Ramos (cell line): ENCODE results near the gene ZSCAN22.
"Not testable (repeated sequence)": the region's sequence is repeated elsewhere in the genome, so short reads cannot be mapped to it uniquely, and the experiment has no call there.

ENCODE experiments used
- in situ Hi-C: fragments of 300-500 bp; cut with MboI; formaldehyde crosslinking; loops from one replicate; pipeline ENCODE4 v1.14.3; 2022; ENCODE audit warnings: low sequenced_read_pairs; ENCODE audit not compliant: unreplicated experiment

ZSCAN22 gene

DNA sequence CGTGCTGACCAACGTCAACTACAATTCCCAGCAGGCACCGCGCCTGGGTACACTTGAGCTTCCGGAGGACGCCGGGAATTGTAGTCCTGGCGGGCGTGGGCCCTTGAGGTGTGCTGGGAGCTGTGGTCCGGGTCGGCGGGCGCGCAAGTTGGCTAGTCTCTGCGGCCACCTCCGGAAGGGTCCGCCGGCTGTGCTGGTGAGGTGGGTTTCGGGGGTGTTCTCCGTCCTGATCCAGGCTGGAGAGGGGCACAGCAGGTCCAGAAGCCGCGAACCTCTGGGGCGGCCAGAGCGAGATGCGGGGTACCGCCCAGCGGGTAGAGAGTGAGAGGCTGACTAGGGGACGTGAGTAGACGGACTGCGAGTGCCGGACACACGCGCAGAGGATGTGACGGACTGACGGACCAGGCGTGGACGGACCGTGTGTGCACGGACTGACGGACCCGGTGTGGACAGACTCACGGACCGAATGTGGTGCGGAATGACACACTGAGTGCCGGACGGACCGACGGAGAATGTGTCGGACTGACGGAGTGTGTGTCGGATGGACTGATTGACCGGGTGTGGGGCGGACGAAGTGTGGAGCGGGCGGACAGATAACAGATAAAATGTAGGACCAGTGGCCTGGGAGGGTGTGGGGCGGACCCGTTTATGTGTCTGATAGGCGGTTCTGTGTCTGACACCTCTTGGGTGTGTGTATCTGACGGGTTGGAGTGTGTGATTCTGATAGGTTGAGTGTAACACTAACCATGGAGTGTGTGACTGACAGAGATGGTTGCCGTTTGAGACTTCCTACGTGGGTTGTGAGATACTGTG is at the start of gene ZSCAN22:
Gene ZSCAN22 (plus strand): TSS at position 81 of the 813 bp plus-strand sequence. CDS start 7,809 bp downstream, outside the sequence.
- in situ Hi-C loops = no loop called here

DNA sequence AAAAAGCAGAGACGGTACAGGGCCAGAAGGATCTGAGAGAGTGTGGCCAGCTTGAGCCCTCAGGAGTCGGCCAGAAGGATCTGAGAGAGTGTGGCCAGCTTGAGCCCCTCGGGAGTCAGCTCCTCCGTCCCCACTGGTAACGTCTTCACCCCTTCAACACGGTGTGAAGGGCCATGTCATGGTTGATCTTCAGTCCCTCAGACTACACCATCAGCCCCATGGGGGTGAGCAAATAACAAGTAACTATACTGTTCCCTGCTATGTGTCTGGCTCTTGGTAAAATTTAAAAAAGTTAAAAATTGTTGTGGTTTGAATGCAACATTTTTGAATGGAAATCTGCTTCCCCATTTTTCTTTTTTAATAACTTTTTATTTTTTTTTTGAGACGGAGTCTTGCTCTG is 49.6 kb upstream of the ZSCAN22 start:
- in situ Hi-C loops = no loop called here

DNA sequence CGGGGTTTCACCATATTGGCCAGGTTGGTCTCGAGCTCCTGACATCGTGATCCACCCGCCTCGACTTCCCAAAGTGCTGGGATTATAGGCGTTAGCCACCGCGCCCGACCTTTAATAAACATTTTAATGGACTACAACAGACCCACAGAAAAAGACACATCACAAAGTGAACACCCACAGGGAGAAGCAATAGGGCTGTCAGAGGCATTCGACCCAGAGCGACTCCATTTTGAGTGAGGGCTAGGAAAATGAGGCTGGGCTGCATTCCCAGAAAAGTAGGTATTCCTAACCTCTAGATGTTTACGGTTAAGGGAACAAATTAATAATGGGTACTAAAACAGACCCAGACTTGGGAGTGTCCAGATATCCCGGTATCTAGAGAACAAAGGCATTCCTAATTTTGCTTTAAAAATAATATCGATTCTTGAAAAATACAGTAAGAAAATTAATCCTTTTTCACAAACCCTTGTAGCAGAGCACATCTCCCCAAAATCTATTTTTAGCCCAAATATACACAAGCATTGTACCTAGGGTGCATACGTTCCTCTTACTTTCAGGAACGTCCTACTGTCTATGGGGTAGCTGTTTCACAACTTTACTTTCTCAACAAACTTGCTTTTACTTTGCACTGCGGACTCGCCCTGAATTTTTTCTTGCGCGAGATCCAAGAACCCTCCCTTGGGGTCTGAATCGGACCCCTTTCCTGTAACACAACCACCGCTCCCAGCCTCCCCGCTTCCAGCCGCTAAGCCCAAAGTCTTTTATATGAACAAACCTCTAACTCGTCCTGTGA is 48.9 kb upstream of the ZSCAN22 start:
- in situ Hi-C loops = no loop called here

DNA sequence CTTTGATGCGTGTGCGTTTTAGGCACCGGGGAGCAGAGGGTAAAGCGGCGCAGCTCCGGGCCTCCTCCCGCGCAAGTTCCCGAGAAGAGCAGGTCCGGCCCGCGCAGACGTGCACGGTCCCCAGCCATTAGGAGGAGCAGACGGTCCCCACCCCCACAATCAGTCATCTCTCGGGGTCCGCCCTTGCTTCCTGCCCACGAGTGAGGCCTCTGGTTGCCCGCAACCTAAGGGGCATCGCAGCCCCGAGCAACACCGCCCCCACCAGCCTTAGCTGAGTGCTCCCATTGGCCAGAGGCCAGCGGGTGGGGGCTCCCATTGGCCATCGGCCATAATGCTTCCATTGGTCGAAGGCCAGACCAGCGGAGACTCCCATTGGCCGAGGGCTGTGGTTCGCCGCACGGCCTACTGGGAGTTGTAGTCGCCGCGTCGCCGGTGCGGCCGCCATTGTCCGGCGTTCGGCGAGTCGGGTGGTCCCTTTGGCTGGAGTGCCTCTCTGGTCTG is 48.2 kb upstream of the ZSCAN22 start, which contains the start of gene ZNF8:
Gene ZNF8 (plus strand): TSS at position 415 of the 501 bp plus-strand sequence. CDS start 127 bp downstream, outside the sequence.
- in situ Hi-C loops = no loop called here

DNA sequence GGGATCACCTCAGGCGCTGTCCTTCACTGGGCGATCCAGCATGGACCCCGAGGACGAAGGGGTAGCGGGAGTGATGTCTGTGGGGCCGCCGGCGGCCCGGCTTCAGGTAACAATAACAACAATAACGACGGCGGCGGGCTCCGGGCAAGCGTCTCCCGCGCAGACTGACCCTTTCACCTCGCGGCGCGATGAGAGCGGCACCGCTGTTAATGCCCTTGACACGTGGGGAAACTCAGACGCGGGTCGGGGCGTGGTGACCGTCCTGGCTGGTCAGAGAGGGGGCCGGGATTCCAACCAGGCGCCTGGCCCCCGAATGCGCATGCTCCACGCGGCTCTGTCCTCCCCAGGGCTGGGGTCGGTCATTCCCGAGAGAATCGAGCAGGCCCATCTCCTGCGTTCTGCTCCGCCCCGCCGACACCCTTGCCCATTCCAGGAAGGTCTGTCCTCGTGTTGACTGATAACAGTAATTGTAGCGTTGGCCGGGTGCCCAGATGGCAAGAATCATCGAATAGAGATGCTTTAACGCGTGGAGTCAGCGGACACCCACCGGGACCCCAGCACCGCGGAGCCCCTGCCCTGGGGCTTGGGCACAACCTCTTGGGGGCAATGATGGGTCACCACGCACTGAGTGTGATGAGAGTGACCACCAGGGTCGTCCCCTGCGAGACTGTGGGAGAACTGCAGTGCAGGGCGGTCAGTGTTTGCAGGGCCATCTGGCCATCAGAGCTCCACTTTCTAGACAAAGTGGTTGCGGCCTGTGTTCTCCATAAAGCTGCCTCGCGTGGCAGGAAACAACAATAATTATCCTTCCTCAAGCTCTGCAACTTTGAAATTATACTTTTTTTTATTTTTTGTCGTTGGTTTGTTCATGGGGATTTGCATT is 47.5 kb upstream of the ZSCAN22 start:
- in situ Hi-C loops = no loop called here

DNA sequence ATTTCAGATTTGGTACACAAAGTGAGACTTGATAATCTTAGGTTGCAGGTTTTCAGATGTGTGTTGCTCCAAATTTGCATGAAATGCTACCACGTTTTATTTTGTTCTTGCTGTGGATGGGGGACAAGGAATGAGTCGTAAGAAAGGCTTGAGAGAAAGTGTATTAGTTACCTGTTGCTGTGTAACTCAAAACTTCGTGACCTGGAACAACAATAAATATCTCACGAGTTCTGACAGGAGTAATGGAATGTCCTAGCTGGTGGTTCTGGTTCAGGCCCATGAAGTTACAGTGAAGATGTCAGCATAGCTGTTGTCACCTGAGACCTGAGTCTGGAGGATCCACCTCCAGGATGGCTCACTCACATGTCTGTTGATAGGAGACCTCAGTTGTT is 46.9 kb upstream of the ZSCAN22 start:
- in situ Hi-C loops = no loop called here

DNA sequence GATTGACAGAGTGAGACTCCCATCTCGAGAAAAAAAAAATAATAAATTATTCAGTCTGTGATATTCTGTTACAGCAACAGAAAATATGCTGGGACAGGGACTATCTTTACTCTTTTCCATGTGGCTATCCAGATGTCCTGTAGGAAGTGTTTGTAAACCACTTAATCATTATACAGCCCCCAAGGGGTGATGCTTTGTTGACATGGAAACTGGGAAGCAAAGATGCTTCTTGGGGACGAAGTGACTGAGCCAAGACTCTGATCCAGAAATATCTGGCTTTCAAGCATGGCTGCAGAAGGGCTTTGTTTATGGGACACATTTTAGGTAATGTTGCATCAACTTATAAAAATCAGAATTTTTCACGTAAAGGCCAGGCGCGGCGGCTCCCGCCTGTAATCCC is 42.6 kb upstream of the ZSCAN22 start:
- in situ Hi-C loops = no loop called here

DNA sequence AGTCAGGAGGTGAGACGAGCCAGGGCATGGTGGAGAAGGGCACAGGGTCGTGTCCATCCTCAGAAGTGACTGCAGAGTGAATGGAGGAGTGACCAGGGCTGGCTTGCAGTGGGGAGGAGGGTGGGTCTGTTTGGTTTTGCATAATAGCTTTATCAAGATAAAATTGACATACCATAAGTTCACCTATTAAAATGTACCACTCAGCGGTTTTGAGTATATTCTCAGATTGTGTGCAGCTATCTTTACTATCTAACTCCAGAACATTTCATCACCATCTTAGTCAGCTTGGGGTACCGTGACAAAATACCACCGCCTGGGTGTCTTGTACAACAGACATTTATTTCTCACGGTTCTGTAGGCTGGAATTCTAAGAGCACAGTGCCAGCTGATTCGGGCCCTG is 34.9 kb upstream of the ZSCAN22 start:
- in situ Hi-C loops = no loop called here

DNA sequence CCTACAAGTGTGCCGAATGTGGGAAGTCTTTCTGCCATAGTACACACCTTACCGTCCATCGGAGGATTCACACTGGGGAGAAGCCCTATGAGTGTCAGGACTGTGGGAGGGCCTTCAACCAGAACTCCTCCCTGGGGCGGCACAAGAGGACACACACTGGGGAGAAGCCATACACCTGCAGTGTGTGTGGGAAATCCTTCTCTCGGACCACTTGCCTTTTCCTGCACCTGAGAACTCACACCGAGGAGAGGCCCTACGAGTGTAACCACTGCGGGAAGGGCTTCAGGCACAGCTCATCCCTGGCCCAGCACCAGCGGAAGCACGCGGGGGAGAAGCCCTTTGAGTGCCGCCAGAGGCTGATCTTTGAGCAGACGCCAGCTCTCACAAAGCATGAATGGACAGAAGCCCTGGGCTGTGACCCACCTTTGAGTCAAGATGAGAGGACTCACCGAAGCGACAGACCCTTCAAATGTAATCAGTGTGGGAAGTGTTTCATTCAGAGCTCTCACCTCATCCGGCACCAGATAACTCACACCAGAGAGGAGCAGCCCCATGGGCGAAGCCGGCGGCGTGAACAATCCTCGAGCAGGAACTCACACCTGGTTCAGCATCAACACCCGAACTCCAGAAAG is 31.9 kb upstream of the ZSCAN22 start:
- in situ Hi-C loops = no loop called here

DNA sequence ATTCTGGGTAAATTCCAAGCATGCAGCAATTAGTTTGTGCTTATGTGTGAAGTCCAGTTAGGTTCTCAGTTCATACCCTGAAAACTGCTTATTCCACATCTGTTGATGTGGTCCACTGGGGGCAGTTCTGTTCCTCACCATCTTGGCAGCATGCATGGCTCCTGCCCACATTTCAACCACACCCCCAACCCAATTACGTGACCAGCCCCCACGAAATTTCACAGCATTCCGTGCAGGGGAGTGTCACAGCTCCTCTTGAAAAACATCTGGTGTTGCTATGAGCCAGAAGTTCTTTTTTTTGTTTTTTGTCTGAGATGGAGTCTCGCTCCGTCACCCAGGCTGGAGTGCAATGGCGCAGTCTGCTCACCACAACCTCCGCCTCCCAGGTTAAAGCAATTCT is 30.7 kb upstream of the ZSCAN22 start:
- in situ Hi-C loops = no loop called here

DNA sequence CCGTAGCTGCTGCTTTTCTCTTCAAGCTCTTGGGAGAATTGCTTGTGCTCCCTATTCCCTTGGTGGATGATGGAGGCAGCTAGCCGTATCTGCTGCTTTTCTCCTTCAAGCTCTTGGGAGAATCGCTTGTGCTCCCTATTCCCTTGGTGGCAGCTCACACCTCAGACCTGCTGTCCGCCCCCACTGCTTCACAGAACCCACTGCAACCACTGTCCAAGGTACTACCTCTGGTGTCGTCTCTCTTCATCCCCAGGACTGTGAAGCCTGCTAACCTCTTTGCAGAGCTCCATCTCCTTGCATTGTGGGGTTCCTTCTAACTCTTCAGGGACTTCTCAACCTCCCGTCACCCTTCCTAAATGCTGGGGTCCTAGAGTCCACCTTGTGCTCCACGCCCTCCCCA is 26.2 kb upstream of the ZSCAN22 start:
- in situ Hi-C loops = no loop called here

DNA sequence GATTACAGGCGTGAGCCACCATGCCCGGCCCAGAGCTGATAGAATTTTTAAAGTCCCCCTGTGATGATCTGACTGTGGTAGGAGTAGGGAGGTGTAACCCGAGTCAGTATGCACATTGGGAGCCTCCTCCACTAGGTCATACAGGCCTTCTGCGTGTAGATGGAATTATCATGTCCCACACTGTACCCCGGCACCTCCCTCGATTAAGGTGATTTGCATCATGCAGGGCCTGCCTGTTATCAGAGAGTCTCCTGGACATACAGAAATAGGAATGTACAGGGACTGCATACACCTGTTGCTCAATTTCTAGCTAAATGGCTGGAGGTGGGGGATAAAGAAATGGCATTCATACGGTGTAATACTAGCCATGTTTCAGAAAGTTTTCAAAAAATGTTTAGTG is 22.5 kb upstream of the ZSCAN22 start:
- in situ Hi-C loops = no loop called here

DNA sequence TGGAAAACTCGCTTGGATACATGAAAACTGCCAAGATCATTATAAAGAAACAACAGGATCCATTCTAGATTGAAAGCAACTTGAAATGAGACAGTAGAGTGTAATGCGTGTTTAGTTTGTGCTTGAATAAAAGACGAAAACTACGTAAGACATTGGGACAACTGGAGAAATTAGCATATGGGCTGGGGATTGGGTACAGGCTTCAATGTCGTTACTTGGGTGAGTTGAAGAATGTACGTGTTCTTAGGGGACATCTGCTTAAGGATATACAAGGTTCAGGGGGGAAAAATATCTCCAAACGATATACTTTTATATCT is 22.1 kb upstream of the ZSCAN22 start:
- in situ Hi-C loops = no loop called here

DNA sequence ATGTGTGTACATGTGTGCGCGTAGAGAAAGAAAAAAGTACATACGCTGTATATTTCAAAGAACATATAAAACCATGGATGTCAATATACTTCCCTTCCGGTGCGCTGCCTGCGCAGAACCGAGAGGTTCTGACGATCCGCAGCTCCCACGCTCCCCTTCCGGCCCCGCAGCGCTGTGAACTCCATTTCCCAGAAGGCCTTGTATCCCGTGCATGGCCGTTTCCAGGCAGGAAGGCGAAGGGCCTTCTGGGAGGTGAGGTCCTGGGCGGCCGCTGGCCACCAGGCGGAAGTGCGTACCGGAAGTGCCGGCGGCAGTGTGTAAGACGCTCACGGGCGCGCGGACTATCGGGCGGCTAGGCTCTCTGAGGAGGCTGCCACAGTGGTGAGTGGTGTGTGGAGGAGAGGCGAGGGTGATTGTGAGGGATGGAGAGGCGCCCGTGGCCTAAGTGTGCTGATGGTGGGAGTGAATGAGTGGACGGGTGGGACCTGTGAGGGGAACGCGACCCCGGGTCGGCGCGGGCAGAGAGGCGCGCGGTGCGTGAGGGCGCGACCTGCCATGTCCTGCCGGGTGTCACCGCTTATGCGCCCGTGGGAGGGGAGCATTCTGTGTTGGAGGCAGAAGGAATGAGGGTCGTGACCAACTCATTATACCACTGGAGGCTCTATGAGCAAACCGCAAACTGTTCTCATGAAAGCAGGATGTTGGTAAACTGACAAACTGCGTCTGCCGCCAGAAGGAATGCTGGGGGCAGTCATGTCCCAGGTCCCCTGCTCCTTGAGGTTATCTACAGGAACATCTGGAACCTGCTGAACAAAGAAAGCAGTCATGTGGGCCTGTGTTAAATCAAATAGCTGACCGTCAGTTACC is 21.5 kb upstream of the ZSCAN22 start, which contains the start of gene ERVK3-1:
Gene ERVK3-1 (plus strand): TSS at position 313 of the 867 bp plus-strand sequence. CDS start 6,792 bp downstream, outside the sequence.
- in situ Hi-C loops = no loop called here

DNA sequence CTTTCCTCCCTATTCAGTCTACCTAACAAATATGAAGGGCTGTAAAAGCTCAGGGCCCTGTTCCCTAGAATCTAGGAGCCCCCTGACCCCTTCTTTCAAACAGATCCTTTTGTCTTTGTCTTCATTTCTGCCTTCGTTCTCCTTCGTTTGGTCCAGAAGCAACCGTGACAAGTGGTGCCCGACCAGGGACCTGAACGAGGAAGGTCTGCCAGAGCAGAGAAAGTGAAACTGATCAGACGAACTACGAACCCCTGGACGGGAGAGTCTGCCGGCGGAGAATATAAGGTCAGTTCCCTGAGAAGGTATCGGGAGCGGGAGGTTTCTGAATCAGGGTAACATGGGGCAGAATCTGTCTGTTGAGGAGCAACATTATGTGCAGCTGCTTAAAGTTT is 20.9 kb upstream of the ZSCAN22 start:
- in situ Hi-C loops = no loop called here

DNA sequence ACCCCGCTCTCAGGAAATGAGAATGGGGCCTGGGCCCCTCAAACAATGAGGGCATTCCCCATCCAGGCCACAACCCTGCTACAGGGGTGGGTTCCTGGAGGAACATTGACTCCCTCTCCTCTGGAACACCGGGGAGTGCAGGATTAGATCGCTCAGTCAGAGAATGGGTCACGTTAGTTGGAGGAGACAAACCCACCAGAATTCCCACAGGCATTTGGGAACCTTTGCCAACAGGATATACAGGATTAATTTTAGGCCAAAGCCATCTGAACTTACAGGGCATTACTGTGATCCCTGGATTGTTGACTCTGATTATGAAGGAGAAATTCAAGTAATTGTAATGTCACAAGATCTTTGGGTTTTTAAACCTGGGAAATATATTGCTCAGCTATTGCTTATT is 19.1 kb upstream of the ZSCAN22 start:
- in situ Hi-C loops = no loop called here

DNA sequence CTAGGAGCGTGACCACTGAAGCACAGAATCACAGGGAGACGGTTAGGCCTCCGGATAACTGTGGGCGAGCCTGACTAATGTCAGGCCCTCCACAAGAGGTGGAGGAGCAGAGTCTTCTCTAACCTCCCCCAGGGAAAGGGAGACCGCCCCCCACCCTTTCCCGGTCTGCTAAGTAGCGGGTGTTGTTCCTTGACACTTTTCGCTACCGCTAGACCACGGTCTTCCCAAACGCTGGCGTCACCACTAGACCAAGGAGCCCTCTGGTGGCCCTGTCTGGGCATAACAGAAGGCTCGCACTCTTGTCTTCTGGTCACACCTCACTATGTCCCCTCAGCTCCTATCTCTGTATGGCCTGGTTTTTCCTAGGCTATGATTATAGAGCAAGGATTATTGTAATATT is 16.1 kb upstream of the ZSCAN22 start:
- in situ Hi-C loops = not testable (repeated sequence)

DNA sequence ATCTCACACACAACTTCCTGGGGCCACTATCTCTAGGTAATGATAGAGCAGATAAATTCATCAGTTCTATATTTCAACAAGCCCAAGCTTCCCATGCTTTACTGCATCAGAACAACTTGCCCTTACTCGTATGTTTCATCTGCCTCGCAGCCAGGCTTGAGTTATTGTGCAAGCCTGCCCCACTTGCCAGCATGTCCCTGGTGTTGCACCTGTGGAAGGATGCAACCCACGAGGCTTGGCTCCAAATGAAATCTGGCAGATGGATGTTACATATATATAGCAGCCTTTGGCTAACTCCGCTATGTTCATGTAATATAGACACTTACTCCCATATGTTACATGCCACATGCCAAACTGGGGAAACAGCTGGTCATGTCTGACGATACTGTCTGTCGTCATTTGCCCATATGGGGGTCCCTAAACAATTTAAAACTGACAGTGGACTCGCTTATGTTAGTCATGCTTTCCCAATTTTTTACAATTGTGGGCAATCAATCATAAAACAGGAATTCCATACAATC is 15.4 kb upstream of the ZSCAN22 start:
- in situ Hi-C loops = no loop called here

DNA sequence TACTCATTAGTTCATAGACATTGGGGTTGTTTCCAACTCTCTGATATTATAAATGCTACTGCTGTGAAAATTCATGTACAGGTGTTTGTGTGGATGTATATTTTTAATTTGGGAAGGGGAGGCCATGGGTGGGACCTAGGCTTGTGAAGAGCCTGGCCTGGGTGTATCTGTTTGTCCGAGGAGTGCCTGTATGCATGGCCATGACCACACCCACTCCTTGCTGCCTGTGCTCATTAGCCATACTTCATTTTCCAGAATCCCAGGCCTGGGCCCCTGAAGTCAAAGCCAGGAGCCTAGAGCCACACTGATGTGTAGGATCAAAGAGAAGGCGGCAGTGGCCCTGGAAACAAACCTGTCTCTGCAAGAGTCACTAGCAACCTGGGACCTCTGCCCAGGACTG is 11.2 kb upstream of the ZSCAN22 start:
- in situ Hi-C loops = no loop called here
